ENCODE results near the gene SLC5A11. TPM values are rescaled to one million over a fixed set of nuclear protein-coding genes. Genes with fewer than 3 reads are reported as not detected.

SLC5A11 gene
- total and polyA plus RNA-seq, 2 donors (not counting 1 experiment from before 2014, with no cell fraction given) = under 0.01 TPM; not detected in 1

DNA sequence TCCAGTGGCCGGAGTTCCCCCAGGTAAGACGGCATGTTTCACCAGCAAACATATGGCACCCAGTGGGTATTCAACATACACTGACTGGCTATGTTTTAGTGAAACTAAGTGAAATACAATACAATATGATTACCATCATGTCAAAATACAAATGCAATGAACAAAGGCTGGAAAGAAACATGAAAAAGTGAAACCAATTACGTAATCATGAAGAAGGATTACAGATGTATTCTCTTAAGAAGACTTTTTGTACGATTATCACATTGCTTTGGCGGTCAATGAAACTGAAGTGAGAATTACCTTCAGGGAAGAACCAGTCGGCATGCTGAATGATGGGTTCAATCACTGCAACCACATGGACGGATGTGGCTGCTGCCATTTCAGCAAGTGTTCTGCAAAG lies 97.7 kb downstream of the SLC5A11 start:
- no peaks in the 10 kb centered on the region for H3K4me1 ChIP-seq (ENCODE audit: control insufficient read depth, extremely low read depth, insufficient read depth, low read length)
- H3K36me3 ChIP-seq (ENCODE audit: control insufficient read depth, insufficient read depth, low read length) = peaks cover 12% of the 10 kb centered on the region
- no peaks in the 10 kb centered on the region for H3K9me3 ChIP-seq (ENCODE audit: control insufficient read depth, insufficient read depth, low read depth, low read length)
- no peak overlapping the region for H3K27ac ChIP-seq (ENCODE audit: insufficient read depth, low read length)
- no peaks in the 10 kb centered on the region for H3K79me2 ChIP-seq (ENCODE audit: control insufficient read depth, insufficient read depth, low read length)
- H4K20me1 ChIP-seq (ENCODE audit: control insufficient read depth, extremely low read depth, insufficient read depth, low read length) = no peaks in the 10 kb centered on the region
- H3K9ac ChIP-seq (ENCODE audit: insufficient read depth, low read length) = no peak overlapping the region
- H3K4me2 ChIP-seq (ENCODE audit: extremely low read depth, insufficient read depth, low read length) = no peak overlapping the region
- TF ChIP-seq, protein P1, sequence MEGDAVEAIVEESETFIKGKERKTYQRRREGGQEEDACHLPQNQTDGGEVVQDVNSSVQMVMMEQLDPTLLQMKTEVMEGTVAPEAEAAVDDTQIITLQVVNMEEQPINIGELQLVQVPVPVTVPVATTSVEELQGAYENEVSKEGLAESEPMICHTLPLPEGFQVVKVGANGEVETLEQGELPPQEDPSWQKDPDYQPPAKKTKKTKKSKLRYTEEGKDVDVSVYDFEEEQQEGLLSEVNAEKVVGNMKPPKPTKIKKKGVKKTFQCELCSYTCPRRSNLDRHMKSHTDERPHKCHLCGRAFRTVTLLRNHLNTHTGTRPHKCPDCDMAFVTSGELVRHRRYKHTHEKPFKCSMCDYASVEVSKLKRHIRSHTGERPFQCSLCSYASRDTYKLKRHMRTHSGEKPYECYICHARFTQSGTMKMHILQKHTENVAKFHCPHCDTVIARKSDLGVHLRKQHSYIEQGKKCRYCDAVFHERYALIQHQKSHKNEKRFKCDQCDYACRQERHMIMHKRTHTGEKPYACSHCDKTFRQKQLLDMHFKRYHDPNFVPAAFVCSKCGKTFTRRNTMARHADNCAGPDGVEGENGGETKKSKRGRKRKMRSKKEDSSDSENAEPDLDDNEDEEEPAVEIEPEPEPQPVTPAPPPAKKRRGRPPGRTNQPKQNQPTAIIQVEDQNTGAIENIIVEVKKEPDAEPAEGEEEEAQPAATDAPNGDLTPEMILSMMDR (conservative IDR thresholded peaks at IDR 0.05 in 1 of 2, IDR thresholded peaks at IDR 0.05 in 1 of 2; ENCODE audit: low read depth in 1 of 2, low read length in 2 of 2) = no peak
- TF ChIP-seq EZH2 (IDR thresholded peaks at IDR 0.05; ENCODE audit: low read length, missing control alignments) = no peak
- DNase-seq (ENCODE audit: low read depth in 2 of 2) = no peak
- H3K4me3 ChIP-seq (replicated peaks in 1 of 4; ENCODE audit: control extremely low read depth in 1 of 4, insufficient read depth in 1 of 4, low read depth in 3 of 4, low read length in 4 of 4) = no peak overlapping the region
- H3K27me3 ChIP-seq (ENCODE audit: control insufficient read depth, insufficient read depth, low read length) = no peaks in the 10 kb centered on the region
- no peak overlapping the region for H2AFZ ChIP-seq (ENCODE audit: low read length)

DNA sequence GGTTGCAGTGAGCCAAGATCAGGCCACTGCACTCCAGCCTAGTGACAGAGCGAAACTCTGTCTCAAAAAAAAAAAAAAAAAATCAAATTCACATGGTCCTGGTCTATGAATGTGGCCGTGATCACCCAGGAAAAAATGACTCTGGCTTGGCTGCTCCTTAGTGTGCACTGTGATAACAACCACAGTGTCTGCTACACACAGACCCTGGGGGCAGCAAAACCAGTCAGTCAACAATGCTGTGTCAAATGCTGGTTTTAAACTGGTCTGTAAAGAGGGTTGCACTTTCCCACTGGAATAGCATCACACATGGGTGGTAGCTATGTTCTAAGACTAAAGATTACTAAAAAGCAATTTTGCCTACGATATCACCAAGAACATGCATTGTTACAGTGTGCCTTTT lies 98.4 kb downstream of the SLC5A11 start:
- H3K4me1 ChIP-seq (ENCODE audit: control insufficient read depth, extremely low read depth, insufficient read depth, low read length) = no peaks in the 10 kb centered on the region
- no peak overlapping the region for H2AFZ ChIP-seq (ENCODE audit: low read length)
- peaks cover 11% of the 10 kb centered on the region for H3K36me3 ChIP-seq (ENCODE audit: control insufficient read depth, insufficient read depth, low read length)
- H3K4me2 ChIP-seq (ENCODE audit: extremely low read depth, insufficient read depth, low read length) = no peak overlapping the region
- H3K27me3 ChIP-seq (ENCODE audit: control insufficient read depth, insufficient read depth, low read length) = no peaks in the 10 kb centered on the region
- no peak for DNase-seq (ENCODE audit: low read depth in 2 of 2)
- TF ChIP-seq, protein P1 (conservative IDR thresholded peaks at IDR 0.05 in 1 of 2, IDR thresholded peaks at IDR 0.05 in 1 of 2; ENCODE audit: low read depth in 1 of 2, low read length in 2 of 2) = no peak
- no peak for TF ChIP-seq EZH2 (IDR thresholded peaks at IDR 0.05; ENCODE audit: low read length, missing control alignments)
- no peaks in the 10 kb centered on the region for H3K9me3 ChIP-seq (ENCODE audit: control insufficient read depth, insufficient read depth, low read depth, low read length)
- no peak overlapping the region for H3K4me3 ChIP-seq (replicated peaks in 1 of 4; ENCODE audit: control extremely low read depth in 1 of 4, insufficient read depth in 1 of 4, low read depth in 3 of 4, low read length in 4 of 4)
- H4K20me1 ChIP-seq (ENCODE audit: control insufficient read depth, extremely low read depth, insufficient read depth, low read length) = no peaks in the 10 kb centered on the region
- H3K79me2 ChIP-seq (ENCODE audit: control insufficient read depth, insufficient read depth, low read length) = no peaks in the 10 kb centered on the region
- no peak overlapping the region for H3K27ac ChIP-seq (ENCODE audit: insufficient read depth, low read length)
- H3K9ac ChIP-seq (ENCODE audit: insufficient read depth, low read length) = no peak overlapping the region

DNA sequence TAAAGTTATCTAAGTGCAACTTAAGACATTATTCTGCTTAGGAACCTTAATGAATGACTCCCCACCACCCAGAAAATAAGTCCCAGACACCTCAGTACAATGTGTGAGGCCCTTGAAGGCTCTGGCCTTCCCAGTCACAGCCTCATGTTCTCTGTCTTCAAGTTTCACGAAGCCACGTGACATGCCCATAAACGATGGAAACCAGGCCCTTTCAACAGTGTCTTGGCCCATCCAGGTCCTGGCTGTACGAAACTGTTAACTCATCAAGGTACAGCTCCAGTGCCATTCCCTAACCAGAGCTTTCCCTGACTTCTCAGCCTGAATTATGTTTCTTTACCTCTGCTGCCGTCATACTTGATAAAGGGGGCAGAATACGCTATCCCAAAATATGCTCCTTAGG lies 100.4 kb downstream of the SLC5A11 start:
- no peak for TF ChIP-seq EZH2 (IDR thresholded peaks at IDR 0.05; ENCODE audit: low read length, missing control alignments)
- Histone ChIP-seq H3K4me3 (replicated peaks in 1 of 4; ENCODE audit: control extremely low read depth in 1 of 4, insufficient read depth in 1 of 4, low read depth in 3 of 4, low read length in 4 of 4) (no peak overlapping the region), H3K79me2 (ENCODE audit: control insufficient read depth, insufficient read depth, low read length) (no peaks in the 10 kb centered on the region), H3K9me3 (ENCODE audit: control insufficient read depth, insufficient read depth, low read depth, low read length) (no peaks in the 10 kb centered on the region), H3K4me2 (ENCODE audit: extremely low read depth, insufficient read depth, low read length) (no peak overlapping the region), H2AFZ (ENCODE audit: low read length) (no peak overlapping the region), H3K27ac (ENCODE audit: insufficient read depth, low read length) (no peak overlapping the region), H3K9ac (ENCODE audit: insufficient read depth, low read length) (no peak overlapping the region), H3K27me3 (ENCODE audit: control insufficient read depth, insufficient read depth, low read length) (no peaks in the 10 kb centered on the region), H3K4me1 (ENCODE audit: control insufficient read depth, extremely low read depth, insufficient read depth, low read length) (no peaks in the 10 kb centered on the region), H4K20me1 (ENCODE audit: control insufficient read depth, extremely low read depth, insufficient read depth, low read length) (no peaks in the 10 kb centered on the region), H3K36me3 (ENCODE audit: control insufficient read depth, insufficient read depth, low read length) (peaks cover 11% of the 10 kb centered on the region)
- DNase-seq (ENCODE audit: low read depth in 2 of 2) = no peak

All from fibroblast of lung (primary cell).